Measurements from ENCODE around the gene TRIM71.

The TRIM71 gene

DNA sequence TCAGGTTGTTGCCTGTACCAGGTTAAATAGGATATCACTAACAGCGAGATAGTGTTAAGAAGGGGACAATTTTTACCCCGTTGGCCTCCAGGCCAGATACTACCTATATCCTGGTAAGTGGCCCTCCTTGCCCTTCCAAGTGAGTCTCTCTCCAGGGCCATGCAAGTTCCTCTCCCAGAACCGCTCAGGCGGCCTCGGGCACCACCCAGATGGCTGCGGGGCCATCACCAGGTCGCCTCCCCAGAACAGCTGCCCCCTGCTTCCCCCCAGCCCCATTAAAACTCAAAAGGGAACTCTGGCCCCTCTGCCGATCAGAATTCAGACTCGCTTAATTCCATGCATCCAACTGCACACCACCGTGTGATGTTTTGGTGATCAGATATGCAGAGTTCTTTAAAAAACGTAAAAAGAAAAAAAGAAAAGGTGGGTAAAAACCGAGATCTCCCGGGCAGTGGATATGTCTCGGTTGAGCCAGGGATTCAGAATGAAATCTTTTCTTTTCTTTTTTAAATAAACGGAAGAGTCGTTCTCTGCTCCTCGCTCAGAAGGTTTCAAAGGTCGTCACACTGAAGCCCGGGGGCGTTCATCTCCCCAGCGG, 1.9 kb upstream of the TRIM71 start:
- H3K4me3 ChIP-seq (replicated peaks in 1 of 2; ENCODE audit: low read depth in 2 of 2, low read length in 2 of 2): no peak overlapping the region
- no peak for DNase-seq (ENCODE audit: low read depth in 2 of 2)
- TF ChIP-seq, protein P1, sequence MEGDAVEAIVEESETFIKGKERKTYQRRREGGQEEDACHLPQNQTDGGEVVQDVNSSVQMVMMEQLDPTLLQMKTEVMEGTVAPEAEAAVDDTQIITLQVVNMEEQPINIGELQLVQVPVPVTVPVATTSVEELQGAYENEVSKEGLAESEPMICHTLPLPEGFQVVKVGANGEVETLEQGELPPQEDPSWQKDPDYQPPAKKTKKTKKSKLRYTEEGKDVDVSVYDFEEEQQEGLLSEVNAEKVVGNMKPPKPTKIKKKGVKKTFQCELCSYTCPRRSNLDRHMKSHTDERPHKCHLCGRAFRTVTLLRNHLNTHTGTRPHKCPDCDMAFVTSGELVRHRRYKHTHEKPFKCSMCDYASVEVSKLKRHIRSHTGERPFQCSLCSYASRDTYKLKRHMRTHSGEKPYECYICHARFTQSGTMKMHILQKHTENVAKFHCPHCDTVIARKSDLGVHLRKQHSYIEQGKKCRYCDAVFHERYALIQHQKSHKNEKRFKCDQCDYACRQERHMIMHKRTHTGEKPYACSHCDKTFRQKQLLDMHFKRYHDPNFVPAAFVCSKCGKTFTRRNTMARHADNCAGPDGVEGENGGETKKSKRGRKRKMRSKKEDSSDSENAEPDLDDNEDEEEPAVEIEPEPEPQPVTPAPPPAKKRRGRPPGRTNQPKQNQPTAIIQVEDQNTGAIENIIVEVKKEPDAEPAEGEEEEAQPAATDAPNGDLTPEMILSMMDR (IDR thresholded peaks at IDR 0.05; ENCODE audit: low read depth, low read length): no peak

DNA sequence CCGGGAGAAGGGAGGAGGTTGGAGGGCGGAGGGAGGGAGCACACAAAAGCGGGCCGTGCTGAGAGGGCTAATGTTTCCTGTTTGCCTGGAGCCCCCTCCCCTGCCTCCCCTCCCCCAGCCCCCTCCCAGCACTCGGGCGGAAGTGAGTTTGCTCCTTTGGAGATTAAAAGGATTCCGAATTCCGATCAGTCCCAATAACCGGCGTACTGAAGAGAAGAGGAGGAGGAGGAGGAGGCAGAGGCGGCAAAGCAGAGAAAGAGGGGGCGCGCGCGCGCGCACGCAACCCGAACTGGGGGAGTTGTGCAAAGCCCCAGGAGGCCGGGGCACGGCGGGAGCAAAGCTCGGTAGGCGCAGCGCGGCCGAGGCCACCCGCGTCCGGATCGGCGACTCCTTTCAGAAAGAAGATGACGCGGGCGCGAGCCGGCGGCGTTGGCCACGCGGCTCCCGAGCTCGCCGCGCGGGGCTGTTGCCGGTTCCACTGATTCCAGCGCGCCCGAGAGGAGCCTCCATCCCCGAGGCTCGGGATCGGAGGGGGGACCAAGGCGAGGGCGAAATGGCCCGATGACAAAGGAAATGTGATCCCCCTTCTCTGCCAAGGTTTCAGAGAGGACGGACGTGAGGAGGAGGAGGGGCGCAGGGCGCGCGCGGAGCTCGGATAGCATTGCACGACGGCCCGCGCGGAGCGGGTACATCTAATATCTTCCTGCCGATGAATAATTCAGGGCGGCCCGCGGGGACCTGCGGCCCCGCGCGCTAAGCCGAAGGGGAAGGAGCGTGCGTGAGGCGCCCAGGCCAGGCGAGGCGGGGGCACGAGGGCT, 1.1 kb upstream of the TRIM71 start:
- peak in 1 of 2 donors; percentile 29 for DNase-seq (ENCODE audit: low read depth in 2 of 2)
- H3K4me3 ChIP-seq (replicated peaks in 1 of 2; ENCODE audit: low read depth in 2 of 2, low read length in 2 of 2): peak overlapping the region; percentile 26 to 30

DNA sequence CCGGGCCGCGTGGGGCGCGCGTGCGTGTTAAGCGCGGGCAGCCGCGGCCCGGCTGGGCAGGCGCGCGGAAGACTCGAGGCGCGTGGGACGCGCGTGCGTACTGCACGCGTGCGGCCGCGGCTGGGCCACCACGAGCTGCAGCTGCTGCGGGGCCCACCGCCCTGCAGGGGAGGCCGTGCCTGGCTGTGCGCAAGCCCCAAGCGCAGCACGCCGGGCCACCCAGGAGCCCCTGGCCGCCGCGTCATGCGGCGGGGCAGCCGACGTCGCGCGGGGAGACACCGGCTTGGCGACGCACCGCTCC, 590 bp upstream of the TRIM71 start:
- TF ChIP-seq, protein P1 (IDR thresholded peaks at IDR 0.05; ENCODE audit: low read depth, low read length): no peak
- DNase-seq (ENCODE audit: low read depth in 2 of 2): no peak
- no peak overlapping the region for H3K4me3 ChIP-seq (replicated peaks in 1 of 2; ENCODE audit: low read depth in 2 of 2, low read length in 2 of 2)

More for the DNA sequence above, 1.1 kb upstream of the TRIM71 start:
- TF ChIP-seq, protein P1 (IDR thresholded peaks at IDR 0.05; ENCODE audit: low read depth, low read length): no peak

DNA sequence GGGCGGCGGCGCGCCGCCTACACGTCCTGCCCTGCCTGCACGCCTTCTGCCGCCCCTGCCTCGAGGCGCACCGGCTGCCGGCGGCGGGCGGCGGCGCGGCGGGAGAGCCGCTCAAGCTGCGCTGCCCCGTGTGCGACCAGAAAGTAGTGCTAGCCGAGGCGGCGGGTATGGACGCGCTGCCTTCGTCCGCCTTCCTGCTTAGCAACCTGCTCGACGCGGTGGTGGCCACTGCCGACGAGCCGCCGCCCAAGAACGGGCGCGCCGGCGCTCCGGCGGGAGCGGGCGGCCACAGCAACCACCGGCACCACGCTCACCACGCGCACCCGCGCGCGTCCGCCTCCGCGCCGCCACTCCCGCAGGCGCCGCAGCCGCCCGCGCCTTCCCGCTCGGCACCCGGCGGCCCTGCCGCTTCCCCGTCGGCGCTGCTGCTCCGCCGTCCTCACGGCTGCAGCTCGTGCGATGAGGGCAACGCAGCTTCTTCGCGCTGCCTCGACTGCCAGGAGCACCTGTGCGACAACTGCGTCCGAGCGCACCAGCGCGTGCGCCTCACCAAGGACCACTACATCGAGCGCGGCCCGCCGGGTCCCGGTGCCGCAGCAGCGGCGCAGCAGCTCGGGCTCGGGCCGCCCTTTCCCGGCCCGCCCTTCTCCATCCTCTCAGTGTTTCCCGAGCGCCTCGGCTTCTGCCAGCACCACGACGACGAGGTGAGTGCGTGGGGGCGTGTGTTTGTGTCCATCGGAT, 602 bp downstream of the TRIM71 start:
- TF ChIP-seq, protein P1 (IDR thresholded peaks at IDR 0.05; ENCODE audit: low read depth, low read length): no peak
- no peak for DNase-seq (ENCODE audit: low read depth in 2 of 2)
- no peak overlapping the region for H3K4me3 ChIP-seq (replicated peaks in 1 of 2; ENCODE audit: low read depth in 2 of 2, low read length in 2 of 2)

DNA sequence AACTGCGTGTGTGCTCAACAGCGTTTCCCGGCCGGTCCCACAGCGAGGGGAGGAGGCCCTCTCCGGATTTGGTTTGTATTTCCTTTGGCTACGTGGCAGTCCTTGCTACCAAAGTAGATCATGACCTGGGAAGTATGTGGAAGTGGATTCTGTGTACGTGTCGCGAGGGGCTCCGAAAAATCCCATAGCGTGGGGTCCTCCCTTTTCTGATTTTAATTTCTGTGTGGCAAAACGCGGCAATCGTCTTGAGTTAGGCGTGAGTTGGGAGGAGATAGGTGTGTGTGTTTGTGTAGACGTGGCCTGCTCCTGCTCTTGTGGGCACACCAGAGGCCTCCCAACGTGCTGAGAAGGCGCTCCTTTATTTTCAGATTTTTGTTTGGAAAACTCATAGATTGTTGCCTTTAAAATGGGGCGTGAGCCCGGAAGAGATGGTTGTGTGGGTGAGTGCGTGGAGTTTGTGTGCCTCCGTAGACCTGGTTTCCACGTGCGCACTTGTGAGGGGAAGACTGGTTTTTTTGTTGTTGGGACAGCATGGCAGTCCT, 1.2 kb downstream of the TRIM71 start:
- H3K4me3 ChIP-seq (replicated peaks in 1 of 2; ENCODE audit: low read depth in 2 of 2, low read length in 2 of 2): no peak overlapping the region
- no peak for DNase-seq (ENCODE audit: low read depth in 2 of 2)
- TF ChIP-seq, protein P1 (IDR thresholded peaks at IDR 0.05; ENCODE audit: low read depth, low read length): no peak

DNA sequence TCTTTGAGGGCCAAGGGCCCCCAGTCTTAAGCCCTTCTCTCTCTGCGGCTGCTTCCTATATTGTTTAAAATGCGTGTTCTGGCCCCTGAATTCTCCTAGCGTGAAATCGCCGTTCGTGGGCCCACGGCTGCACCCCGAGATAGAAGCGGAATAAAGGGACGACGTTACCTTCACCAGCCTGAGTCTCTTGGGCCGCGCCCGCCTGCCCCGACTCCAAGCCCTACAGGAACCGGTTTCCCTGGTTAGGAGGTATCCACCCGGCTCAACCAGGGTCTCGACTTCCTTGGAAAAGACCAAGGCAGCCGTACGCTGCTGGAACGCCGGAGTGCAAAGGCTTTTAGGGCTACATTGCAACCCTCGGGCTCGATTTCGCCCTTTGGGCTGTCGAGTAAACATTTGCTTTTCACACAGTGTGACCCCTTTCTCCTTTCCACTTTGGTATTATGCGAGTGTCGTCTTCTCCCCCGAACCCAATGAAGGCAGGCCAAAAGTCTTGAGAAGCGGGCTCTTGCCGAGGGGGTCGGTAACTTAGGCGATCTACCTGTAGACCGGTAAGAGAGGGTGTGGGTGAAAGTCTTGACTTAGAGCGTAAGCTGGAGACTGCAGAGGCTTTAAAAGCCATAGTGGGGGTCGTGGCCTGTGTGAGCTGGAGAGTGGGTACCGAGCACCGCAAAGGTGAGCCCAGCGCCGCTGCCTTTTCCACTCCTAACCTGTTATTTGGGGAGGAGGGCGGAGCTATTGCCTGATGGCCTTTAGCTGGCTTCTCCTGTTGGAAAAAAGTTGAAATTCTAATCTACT, 2.0 kb downstream of the TRIM71 start:
- no peak overlapping the region for H3K4me3 ChIP-seq (replicated peaks in 1 of 2; ENCODE audit: low read depth in 2 of 2, low read length in 2 of 2)
- no peak for DNase-seq (ENCODE audit: low read depth in 2 of 2)
- TF ChIP-seq, protein P1 (IDR thresholded peaks at IDR 0.05; ENCODE audit: low read depth, low read length): no peak

Measured in cardiac fibroblast (primary cell).